GM06990 (cell line): ENCODE measurements around the gene DNAJB9.

Source experiments
- DNase-seq: peaks from one replicate; pipeline ENCODE4 v3.0.0-alpha.2; 2011; ENCODE audit not compliant: insufficient read length; ENCODE audit errors: extremely low read depth
- H3K27me3 ChIP-seq: replicated peaks from 2 replicates; pipeline ENCODE4 v1.6.0; 2011; ENCODE audit warnings: low read length; ENCODE audit not compliant: control insufficient read depth, insufficient read depth
- H3K36me3 ChIP-seq: 2 replicates; pipeline ENCODE4 v1.5.1; 2011; ENCODE audit warnings: low read length; ENCODE audit not compliant: control insufficient read depth, insufficient read depth
- H3K4me3 ChIP-seq: replicated peaks from 2 replicates; pipeline ENCODE4 v1.5.1; 2011; ENCODE audit warnings: low read depth, mild to moderate bottlenecking, control low read depth, low read length
- TF ChIP-seq, protein P1 (sequence below): IDR thresholded peaks from 2 replicates; pipeline ENCODE4 v1.5.1; 2011; ENCODE audit warnings: low read length, control low read depth, mild to moderate bottlenecking, inconsistent platforms; ENCODE audit not compliant: insufficient read depth, poor library complexity, severe bottlenecking

The DNAJB9 gene

DNA sequence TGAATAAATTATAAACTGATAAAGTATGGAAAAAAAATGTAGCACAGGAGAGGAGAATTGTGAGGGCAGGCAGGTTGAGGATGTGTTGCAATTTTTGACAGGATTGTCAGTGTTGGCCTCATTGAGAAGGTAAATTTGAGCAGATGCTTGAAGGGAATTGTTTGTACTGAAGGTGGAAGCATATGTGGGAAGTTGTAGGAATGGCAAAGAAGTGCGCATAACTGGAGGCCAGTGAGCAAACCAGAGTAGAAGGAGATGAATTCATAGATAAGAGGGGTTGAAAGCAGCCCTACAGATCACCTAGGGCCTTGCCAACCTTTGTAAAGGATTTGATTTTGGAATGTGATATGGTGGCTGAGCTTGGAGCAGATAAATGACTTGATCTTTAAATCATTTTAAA is 6.4 kb downstream of the DNAJB9 start:
- TF ChIP-seq, protein P1, sequence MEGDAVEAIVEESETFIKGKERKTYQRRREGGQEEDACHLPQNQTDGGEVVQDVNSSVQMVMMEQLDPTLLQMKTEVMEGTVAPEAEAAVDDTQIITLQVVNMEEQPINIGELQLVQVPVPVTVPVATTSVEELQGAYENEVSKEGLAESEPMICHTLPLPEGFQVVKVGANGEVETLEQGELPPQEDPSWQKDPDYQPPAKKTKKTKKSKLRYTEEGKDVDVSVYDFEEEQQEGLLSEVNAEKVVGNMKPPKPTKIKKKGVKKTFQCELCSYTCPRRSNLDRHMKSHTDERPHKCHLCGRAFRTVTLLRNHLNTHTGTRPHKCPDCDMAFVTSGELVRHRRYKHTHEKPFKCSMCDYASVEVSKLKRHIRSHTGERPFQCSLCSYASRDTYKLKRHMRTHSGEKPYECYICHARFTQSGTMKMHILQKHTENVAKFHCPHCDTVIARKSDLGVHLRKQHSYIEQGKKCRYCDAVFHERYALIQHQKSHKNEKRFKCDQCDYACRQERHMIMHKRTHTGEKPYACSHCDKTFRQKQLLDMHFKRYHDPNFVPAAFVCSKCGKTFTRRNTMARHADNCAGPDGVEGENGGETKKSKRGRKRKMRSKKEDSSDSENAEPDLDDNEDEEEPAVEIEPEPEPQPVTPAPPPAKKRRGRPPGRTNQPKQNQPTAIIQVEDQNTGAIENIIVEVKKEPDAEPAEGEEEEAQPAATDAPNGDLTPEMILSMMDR: no peak

DNA sequence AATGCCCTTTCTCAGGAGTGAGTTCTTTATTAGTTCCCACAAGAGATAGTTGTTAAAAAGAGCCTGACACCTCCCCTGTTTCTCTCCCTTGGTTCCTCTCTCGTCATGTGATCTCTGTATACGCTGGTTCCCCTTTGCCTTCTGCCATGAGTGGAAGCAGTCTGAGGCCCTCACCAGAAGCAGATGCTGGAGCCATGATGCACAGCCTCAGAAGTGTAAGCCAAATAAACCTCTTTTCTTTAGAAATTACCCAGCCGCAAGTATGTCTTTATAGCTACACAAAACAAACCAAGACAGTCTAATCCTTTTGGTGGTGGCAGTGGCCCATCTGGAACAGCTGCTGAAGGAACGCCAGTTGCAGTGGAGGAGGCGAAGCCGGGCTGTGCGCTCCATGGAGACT is 9.3 kb downstream of the DNAJB9 start:
- peaks cover 4% of the 10 kb centered on the region for H3K36me3 ChIP-seq
- H3K4me3 ChIP-seq: no peak overlapping the region
- TF ChIP-seq, protein P1: no peak
- no peaks in the 10 kb centered on the region for H3K27me3 ChIP-seq
- DNase-seq: no peak

More for the DNA sequence above, 6.4 kb downstream of the DNAJB9 start:
- no peak for DNase-seq
- Histone ChIP-seq H3K4me3 (no peak overlapping the region), H3K27me3 (no peaks in the 10 kb centered on the region), H3K36me3 (peaks cover 4% of the 10 kb centered on the region)

DNA sequence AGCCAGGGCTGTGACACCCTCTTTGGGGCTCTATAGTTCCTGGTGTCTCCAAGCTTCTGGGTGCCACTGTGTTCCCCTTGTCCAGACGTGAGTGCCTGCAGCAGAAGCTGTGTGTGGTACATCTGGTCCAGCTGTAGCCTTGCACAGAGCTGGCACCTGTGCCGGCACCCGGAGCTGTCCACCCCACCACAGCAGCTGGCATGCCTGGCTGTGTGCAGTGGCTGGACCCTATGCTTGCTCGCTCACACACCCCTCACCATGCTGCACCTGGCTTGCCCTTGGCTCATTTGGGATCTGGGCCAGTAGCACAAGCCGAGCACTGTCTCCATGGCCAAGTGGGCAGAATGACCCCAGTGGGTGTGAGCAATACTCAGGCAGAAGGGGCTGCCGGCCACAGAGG is 10.6 kb downstream of the DNAJB9 start:
- no peaks in the 10 kb centered on the region for H3K27me3 ChIP-seq
- DNase-seq: no peak
- peaks cover 4% of the 10 kb centered on the region for H3K36me3 ChIP-seq
- no peak overlapping the region for H3K4me3 ChIP-seq
- TF ChIP-seq, protein P1: no peak

DNA sequence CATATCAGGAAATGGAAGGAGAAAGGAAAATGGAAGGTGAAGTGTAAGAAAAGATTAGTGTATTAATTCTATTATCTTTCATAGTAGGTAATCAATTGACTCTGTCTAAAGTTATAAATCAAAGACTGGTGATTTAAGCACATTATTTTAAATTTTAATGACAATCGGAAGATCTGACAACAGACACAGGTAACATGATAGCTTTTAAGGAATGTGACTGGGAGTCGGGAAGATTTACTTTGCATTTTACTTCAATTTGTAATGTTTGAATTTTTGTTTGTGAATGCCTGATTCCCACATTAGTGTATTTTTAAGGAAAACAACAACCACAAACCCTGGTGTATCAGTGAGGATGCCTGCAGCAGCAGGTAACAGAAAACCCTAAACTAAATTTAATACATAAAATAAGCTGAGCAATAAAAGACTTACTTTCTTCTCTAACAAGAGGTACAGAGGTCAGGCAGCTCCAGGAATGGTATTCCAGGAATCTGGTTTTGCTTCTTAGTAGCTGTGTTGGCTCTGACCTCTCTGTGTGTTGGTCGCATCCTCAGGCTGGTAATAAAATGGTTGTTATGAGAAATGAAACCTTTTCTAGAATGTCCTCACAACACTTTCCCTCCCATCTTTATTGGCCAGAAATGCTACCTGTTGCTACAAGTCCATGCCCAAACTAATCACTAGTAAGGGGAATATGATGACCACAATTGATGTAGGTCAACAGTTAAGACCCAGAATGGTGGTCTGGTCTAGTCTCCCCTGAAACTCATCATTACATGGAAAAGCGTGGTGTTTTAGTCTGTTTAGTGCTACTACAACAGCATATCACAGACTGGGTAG is 12.2 kb downstream of the DNAJB9 start:
- H3K36me3 ChIP-seq: peaks cover 4% of the 10 kb centered on the region
- no peaks in the 10 kb centered on the region for H3K27me3 ChIP-seq
- H3K4me3 ChIP-seq: no peak overlapping the region
- DNase-seq: no peak
- TF ChIP-seq, protein P1: no peak

DNA sequence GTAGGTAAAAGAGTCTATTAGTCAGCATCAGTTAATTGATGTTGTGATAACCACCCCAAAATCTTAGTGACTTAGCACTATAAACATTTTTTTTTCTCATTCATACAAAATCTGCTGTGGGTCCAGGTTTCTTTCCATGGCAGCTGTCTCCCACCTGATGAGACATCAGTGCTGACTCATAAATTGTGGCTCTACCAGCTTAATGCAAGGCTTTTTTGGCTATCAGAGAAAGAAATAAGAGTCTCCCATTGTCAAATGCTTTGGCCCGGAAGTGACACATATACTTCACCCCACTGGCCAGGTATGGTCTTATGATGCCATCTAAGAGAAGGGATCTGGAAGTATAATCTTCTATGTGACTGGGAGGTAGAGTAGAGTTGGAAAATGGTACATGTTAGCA is 14.5 kb downstream of the DNAJB9 start:
- DNase-seq: no peak
- TF ChIP-seq, protein P1: no peak
- Histone ChIP-seq H3K36me3 (peaks cover 3% of the 10 kb centered on the region), H3K4me3 (no peak overlapping the region), H3K27me3 (no peaks in the 10 kb centered on the region)

DNA sequence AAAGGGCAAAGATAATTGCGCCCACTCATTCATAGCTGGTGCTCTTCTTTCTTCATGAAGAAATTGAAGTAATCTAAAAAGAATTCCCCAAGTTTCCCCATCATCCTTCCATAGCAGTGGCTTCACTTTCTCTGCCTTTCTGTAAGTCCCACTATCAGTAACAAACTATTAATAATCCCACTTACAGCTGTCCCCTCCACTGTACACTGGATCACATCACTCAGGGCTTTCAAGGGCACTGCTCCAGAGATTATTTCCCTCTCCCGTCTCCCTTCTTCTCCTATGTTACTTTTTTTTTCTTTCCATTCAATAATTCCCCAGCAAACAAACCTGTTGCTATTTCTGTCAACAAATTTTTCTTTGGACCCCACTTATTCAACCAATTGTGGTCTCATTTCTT is 16.2 kb downstream of the DNAJB9 start:
- no peak for DNase-seq
- H3K27me3 ChIP-seq: no peaks in the 10 kb centered on the region
- TF ChIP-seq, protein P1: no peak
- no peak overlapping the region for H3K4me3 ChIP-seq
- no peaks in the 10 kb centered on the region for H3K36me3 ChIP-seq
